NCI-H2081 (cell line): ENCODE data around the gene YWHAE.
"Not testable (repeated sequence)": the region's sequence is repeated elsewhere in the genome, so short reads cannot be mapped to it uniquely, and the experiment has no call there.

Experiments used
- DNase-seq, 2 experiments: peaks; one replicate each; lab custom pipeline; 2025; lab: John Stamatoyannopoulos, UW

Gene YWHAE

GRCh38 chr17:1399679-1400512 lies at the start of gene YWHAE:
Gene YWHAE (minus strand): TSS chr17:1400222. CDS start chr17:1400110, 112 bp downstream.
- DNase-seq: peak; percentile 93 to 94

GRCh38 chr17:1449412-1449967 lies 49.5 kb upstream of the YWHAE start:
- no peak for DNase-seq

- DNase-seq: no peak
These were observed 47.0 kb upstream of the YWHAE start for GRCh38 chr17:1447052-1447451.

GRCh38 chr17:1446201-1446600 lies 46.2 kb upstream of the YWHAE start:
- no peak for DNase-seq

GRCh38 chr17:1445695-1446094 lies 45.7 kb upstream of the YWHAE start:
- not testable (repeated sequence) for DNase-seq

GRCh38 chr17:1442721-1443120 lies 42.7 kb upstream of the YWHAE start:
- DNase-seq: not testable (repeated sequence)

- DNase-seq: no peak
These were observed 42.2 kb upstream of the YWHAE start for GRCh38 chr17:1442187-1442586.

GRCh38 chr17:1440921-1441320 lies 40.9 kb upstream of the YWHAE start:
- DNase-seq: no peak

- no peak for DNase-seq
These were observed 38.6 kb upstream of the YWHAE start for GRCh38 chr17:1438593-1439083.

- no peak for DNase-seq
These were observed 35.3 kb upstream of the YWHAE start for GRCh38 chr17:1435326-1435725.

- DNase-seq: no peak
These were observed 34.1 kb upstream of the YWHAE start for GRCh38 chr17:1434150-1434549.

- DNase-seq: no peak
These were observed 31.6 kb upstream of the YWHAE start for GRCh38 chr17:1431631-1432104.

- DNase-seq: no peak
These were observed 23.6 kb upstream of the YWHAE start for GRCh38 chr17:1423456-1424135.

GRCh38 chr17:1422885-1423284 lies 22.9 kb upstream of the YWHAE start:
- DNase-seq: no peak

- DNase-seq: no peak
These were observed 21.4 kb upstream of the YWHAE start for GRCh38 chr17:1421470-1421869.

GRCh38 chr17:1420981-1421380 lies 21.0 kb upstream of the YWHAE start:
- no peak for DNase-seq

GRCh38 chr17:1420163-1420562 lies 20.1 kb upstream of the YWHAE start:
- no peak for DNase-seq

- DNase-seq: not testable (repeated sequence)
These were observed 18.5 kb upstream of the YWHAE start for GRCh38 chr17:1418476-1418875.

GRCh38 chr17:1416414-1416813 lies 16.4 kb upstream of the YWHAE start:
- DNase-seq: no peak

GRCh38 chr17:1414634-1415033 lies 14.6 kb upstream of the YWHAE start:
- no peak for DNase-seq

- DNase-seq: no peak
These were observed 14.1 kb upstream of the YWHAE start for GRCh38 chr17:1414001-1414574.

- DNase-seq: peak in 1 of 2 experiments; percentile 50
These were observed 13.3 kb upstream of the YWHAE start for GRCh38 chr17:1413281-1413791.
